NCI-H2081 treated with DMSO at 0.1 percent for 48 hours (cell line): ENCODE measurements around the gene RSRP1.

Experiments used
- DNase-seq: peaks from one replicate; lab custom pipeline; 2025; lab: John Stamatoyannopoulos, UW

Gene RSRP1

GRCh38 chr1:25217598-25218232, 29.5 kb downstream of the RSRP1 start:
- no peak for DNase-seq

- DNase-seq = no peak
Measured at GRCh38 chr1:25217015-25217414, 30.2 kb downstream of the RSRP1 start.

- no peak for DNase-seq
Measured at GRCh38 chr1:25216123-25216522, 31.1 kb downstream of the RSRP1 start.

- no peak for DNase-seq
Measured at GRCh38 chr1:25212725-25213124, 34.5 kb downstream of the RSRP1 start.

- no peak for DNase-seq
Measured at GRCh38 chr1:25210728-25211127, 36.5 kb downstream of the RSRP1 start.

- DNase-seq = no peak
Measured at GRCh38 chr1:25209516-25209915, 37.7 kb downstream of the RSRP1 start.

- DNase-seq = no peak
Measured at GRCh38 chr1:25208561-25209222, 38.6 kb downstream of the RSRP1 start.

- no peak for DNase-seq
Measured at GRCh38 chr1:25208092-25208491, 39.2 kb downstream of the RSRP1 start.

- no peak for DNase-seq
Measured at GRCh38 chr1:25206201-25206600, 41.1 kb downstream of the RSRP1 start.

GRCh38 chr1:25205786-25206185, 41.5 kb downstream of the RSRP1 start:
- no peak for DNase-seq

GRCh38 chr1:25204797-25205480, 42.3 kb downstream of the RSRP1 start:
- no peak for DNase-seq

GRCh38 chr1:25201006-25201405, 46.2 kb downstream of the RSRP1 start:
- DNase-seq = no peak

- no peak for DNase-seq
Measured at GRCh38 chr1:25199819-25200620, 47.2 kb downstream of the RSRP1 start.

GRCh38 chr1:25198663-25199252, 48.5 kb downstream of the RSRP1 start:
- no peak for DNase-seq

- DNase-seq = no peak
Measured at GRCh38 chr1:25197982-25198662, 49.1 kb downstream of the RSRP1 start.

- DNase-seq = no peak
Measured at GRCh38 chr1:25197235-25197975, 49.8 kb downstream of the RSRP1 start.

- DNase-seq = no peak
Measured at GRCh38 chr1:25196830-25197229, 50.4 kb downstream of the RSRP1 start.

GRCh38 chr1:25195835-25196234, 51.4 kb downstream of the RSRP1 start:
- no peak for DNase-seq

- no peak for DNase-seq
Measured at GRCh38 chr1:25194572-25195020, 52.7 kb downstream of the RSRP1 start.

- no peak for DNase-seq
Measured at GRCh38 chr1:25194054-25194453, 53.2 kb downstream of the RSRP1 start.

- no peak for DNase-seq
Measured at GRCh38 chr1:25193229-25193628, 54.0 kb downstream of the RSRP1 start.
